ENCODE data around the gene NRG3.
"Not testable (repeated sequence)": the region's sequence is repeated elsewhere in the genome, so short reads cannot be mapped to it uniquely, and the experiment has no call there.

The NRG3 gene

DNA sequence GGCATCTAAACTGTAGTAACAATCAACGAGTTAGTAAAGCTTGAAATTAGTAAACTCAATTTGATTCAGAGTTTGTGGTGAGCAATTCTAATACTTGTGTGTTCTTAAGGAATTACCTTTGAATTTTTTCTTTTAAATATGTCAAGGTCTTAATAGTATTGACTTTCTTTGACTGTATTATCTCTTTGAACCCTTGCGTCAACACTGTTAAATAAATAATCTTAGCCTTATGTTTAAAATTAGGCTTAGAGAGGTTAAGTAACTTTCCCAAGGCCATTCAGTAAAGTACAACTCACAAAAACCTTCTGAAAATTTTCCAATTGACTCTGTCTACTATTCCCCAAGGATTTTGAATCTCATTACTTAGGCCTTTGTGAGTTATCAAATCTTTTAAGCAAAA lies 716.4 kb downstream of the NRG3 start:
- no peak for DNase-seq (ENCODE audit: low read depth)

DNA sequence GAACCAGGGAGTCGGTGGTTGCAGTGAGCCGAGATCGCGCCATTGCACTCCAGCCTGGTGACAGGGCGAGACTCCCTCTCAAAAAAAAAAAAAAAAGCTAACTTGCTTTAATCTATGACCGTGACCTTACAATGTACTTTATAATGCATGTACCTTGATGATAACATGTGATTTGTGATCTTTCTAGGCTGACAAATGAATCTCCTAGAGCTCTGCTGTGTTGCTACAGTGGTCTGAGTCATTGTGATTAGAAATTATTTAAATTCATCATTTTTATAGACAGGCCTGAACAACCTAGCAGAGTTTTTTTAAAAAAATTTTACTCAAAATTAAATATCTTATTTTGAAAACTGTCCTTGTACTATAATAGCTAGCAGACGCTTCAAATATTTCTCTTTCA lies 722.8 kb downstream of the NRG3 start:
- DNase-seq (ENCODE audit: low read depth) = no peak

GRCh38 chr10:82609845-82610244 lies 734.9 kb downstream of the NRG3 start:
- DNase-seq (ENCODE audit: low read depth) = no peak

GRCh38 chr10:82618007-82618406 lies 743.0 kb downstream of the NRG3 start:
- no peak for DNase-seq (ENCODE audit: low read depth)

GRCh38 chr10:82621680-82622079 lies 746.7 kb downstream of the NRG3 start:
- DNase-seq (ENCODE audit: low read depth) = no peak

GRCh38 chr10:82622479-82622878 lies 747.5 kb downstream of the NRG3 start:
- DNase-seq (ENCODE audit: low read depth) = no peak

- DNase-seq (ENCODE audit: low read depth) = no peak
These were observed 750.7 kb downstream of the NRG3 start for GRCh38 chr10:82625512-82626189.

GRCh38 chr10:82628373-82628772 lies 753.4 kb downstream of the NRG3 start:
- DNase-seq (ENCODE audit: low read depth) = no peak

DNA sequence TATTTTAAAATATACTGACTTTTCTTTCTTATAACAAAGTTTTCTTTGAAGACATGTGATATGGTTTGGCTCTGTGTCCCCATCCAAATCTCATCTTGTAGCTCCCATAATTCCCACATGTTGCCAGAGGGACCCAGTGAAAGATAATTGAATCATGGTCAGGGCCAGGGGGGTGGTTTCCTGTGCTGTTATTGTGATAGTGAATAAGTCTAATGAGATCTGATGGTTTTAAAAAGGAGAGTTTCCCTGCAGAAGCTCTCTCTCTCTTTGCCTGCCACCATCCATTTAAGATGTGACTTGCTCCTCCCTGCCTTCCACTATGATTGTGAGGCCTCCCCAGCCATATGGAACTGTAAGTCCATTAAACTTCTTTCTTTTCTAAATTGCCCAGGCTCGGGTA lies 768.1 kb downstream of the NRG3 start:
- no peak for DNase-seq (ENCODE audit: low read depth)

GRCh38 chr10:82643601-82644000 lies 768.6 kb downstream of the NRG3 start:
- no peak for DNase-seq (ENCODE audit: low read depth)

GRCh38 chr10:82645221-82645620 lies 770.2 kb downstream of the NRG3 start:
- DNase-seq (ENCODE audit: low read depth) = no peak

- no peak for DNase-seq (ENCODE audit: low read depth)
These were observed 778.5 kb downstream of the NRG3 start for GRCh38 chr10:82653244-82654155.

DNA sequence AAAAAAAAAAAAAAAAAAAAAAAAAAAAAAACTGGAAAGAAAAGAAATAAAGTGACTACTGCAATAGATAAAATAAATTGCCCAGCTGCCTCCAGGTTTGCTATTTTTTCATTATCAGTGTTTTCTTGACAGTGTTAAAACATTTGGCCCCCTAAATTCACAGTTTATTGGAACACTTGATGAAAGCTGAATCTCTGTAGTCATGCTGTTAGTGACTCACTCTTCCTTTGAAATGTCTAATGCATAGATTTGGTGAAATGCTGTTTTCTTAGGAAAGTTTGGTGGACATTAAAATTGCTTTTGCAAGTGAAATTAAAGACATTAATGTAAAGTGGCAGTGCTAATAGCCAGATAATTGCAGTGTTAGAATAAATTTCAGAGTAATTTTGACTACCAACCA lies 785.2 kb downstream of the NRG3 start:
- no peak for DNase-seq (ENCODE audit: low read depth)

DNA sequence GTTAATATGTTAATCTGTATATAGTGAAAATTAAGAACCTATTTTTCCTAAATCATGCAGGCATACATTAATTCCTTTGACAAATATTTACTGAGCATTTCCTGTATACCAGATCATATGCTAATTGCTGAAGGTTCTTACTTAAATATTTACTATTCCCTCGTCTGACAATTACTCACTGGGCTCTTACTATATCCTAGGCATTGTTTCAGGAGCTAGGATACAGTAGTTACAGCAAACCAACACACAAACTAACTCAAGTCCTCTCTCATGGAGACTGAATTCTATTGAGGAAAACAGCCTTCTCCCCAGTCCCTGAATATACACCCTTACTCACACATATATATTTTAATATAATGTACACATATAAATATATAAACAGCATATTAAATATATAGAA lies 786.0 kb downstream of the NRG3 start:
- no peak for DNase-seq (ENCODE audit: low read depth)

DNA sequence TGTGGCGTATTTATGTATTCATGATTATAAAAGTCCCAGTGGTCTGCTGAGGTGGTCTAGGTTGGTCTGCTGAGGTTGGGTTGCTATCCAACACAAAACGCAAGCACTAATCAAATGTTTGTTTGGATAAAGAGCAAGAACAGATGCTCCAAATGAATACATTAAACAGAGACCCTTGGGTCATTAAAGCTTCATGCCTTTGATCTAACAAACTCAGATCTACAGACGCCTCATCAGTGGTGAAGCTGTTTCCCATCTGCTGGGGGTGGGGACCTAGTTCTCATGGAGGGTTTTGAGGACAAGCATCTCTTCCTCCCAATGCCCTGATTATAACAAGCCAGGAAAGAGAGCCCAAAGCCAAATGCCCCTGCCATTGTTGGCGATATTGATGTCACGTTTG lies 786.7 kb downstream of the NRG3 start:
- DNase-seq (ENCODE audit: low read depth) = no peak

DNA sequence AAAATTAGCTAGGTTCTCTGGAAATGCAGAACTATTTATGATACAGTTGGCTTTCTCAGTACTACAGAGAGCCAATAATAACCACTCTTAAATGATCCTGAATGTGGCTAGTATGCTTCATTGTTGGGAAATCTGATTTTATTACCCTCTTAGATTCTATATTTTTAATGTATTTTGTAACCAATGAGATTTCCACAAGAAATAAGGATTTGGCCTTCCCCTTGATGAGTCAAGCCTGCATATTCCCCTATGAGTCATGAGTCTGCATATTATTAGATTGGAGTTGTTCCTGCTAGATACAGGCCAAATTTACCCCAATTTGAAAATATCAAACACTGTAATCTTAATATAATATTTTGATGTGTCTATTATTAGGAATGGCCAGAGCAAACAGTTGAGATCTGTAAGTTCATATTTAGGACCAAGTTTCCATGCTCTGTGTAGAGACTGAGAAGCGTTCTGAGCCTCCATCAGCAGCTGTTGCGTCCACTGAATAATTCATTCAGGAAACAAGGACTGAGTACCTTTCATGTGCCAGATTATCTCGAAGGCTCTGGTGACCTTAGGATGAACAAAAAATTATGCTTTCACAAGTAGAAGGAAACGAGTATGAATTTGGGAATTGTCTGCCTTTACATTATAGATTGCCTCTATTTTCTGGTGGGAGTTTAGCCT lies 793.4 kb downstream of the NRG3 start:
- DNase-seq (ENCODE audit: low read depth) = no peak

DNA sequence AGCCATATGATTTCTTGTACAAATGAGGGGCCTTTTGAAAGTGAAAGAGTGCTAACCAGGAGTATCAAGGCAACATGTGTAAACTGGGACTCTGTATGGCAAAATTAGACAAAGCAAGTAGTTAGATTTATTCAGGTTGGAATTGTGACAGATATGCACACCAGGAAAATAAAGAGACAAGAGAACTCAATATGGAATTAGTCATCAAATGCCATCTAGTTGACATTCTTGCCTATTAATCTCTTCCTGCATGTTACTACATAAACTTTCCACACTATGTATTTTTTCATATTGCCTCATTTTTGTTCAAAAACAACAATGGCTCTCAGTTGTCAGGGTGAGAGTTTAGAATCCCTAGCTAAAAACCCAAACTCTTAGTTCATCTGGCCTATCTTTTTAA lies 799.0 kb downstream of the NRG3 start:
- DNase-seq (ENCODE audit: low read depth) = no peak

DNA sequence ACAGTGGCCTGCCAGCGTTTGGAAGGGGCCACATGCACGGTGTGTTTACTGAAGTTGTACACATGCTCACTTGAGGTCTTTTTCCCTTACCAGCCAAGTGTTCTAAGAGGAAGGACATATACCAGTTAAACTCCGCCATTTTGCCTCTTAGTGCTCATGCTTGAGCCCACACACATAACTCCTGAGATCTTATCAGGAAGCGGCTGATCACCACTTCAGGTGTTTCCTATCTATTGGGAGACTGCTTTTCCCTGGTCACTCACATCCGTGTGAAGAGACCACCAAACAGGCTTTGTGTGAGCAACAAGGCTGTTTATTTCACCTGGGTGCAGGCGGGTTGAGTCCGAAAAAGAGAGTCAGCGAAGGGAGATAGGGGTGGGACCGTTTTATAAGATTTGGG lies 802.9 kb downstream of the NRG3 start:
- DNase-seq (ENCODE audit: low read depth) = not testable (repeated sequence)

GRCh38 chr10:82678451-82678850 lies 803.5 kb downstream of the NRG3 start:
- not testable (repeated sequence) for DNase-seq (ENCODE audit: low read depth)

- no peak for DNase-seq (ENCODE audit: low read depth)
These were observed 805.6 kb downstream of the NRG3 start for GRCh38 chr10:82680608-82681007.

GRCh38 chr10:82683945-82684344 lies 809.0 kb downstream of the NRG3 start:
- no peak for DNase-seq (ENCODE audit: low read depth)

DNA sequence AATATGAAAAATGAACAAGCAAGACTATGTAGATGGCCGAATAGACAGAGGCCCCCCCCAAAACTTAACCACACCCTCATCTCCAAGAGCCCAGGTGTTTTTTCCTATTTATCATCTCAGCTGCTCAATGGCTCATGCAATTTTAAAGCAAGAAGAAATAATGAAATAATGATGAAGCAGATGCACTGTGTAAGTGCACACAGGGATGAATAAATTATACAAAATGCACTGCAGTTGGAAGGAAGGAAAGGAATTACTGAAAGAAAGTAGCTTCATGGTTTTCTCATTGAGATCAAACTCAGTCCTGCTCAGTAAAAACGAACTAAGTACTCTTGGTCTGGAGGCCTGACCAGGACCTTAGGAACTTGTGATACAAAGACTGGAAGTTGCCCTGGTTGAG lies 810.1 kb downstream of the NRG3 start:
- no peak for DNase-seq (ENCODE audit: low read depth)

DNA sequence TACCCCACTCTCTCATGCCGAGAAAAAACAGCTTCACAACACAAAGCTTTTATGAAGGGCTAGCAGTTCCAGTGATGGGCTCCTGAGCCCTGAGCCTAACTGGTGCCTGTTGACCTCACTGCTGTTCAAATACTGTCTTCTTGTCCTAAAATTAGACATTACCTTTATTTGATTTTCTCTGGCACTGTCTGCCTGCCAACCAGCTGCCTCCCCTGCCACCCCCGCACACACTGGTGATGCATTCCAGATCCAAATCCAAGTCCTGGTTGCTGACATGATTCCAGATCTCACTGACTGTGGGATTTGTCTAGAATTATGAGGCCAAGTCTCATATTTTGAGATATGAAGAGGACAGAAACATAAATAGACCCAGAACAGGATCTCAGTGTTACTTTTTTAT lies 816.2 kb downstream of the NRG3 start:
- no peak for DNase-seq (ENCODE audit: low read depth)
